GM18519 (cell line): ENCODE results near the gene LRP1B.
"Not testable (repeated sequence)": the region's sequence is repeated elsewhere in the genome, so short reads cannot be mapped to it uniquely, and the experiment has no call there.

ENCODE experiments used
- ATAC-seq: cut with Tn5 transposase; IDR thresholded peaks from one replicate; pipeline ENCODE4 v1.9.1; 2021; ENCODE audit warnings: mild to moderate bottlenecking, moderate library complexity; ENCODE audit not compliant: unreplicated experiment, low FRiP score

The LRP1B gene

DNA sequence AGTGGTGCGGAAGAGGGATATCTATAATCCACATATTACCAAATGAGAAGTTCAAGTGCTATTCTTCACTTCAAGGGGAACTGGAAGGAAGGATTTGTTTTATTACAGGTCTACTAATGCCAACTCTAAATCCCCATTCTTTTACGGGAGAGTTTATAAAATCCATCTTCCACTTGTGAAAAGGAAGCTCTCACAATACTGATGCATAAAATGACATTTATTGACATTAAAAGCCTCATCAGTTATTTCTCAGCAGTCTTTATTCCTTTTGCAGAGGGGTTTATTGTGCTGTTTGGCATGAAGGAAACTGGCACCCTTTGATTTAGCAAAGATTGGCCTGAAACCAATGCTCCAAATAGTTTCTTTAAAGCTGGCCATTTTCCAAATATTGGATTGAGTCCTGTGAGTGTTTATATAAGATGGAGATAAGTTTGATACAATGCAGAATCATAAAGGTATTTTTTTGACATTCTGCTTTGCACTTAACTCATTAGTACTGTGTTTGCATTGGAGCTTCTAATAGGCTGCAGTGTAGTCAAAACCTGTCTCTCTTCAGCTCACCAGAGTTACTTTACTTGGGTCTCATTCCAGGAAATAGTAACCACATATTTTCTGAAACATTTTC lies 26.6 kb downstream of the LRP1B start:
- ATAC-seq, result no peak

DNA sequence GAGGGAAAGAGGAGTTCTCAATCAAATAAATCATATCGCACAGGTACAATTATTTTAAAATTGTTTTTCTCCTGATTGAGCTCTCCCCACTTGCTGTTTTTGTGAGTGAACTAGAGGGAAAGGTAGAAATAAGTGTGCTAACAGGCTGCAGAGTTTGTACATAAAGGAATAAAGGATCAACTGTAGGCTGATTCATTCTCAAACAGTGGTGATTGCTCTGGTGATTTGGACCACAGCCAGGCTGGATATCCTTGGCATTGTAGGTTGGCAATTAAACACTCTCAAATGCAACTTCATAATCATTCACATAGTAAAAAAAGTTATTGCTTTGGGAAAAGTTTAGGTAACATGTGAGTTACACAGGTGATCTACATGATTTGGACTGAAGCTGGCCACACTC lies 29.8 kb downstream of the LRP1B start:
- ATAC-seq, result no peak

DNA sequence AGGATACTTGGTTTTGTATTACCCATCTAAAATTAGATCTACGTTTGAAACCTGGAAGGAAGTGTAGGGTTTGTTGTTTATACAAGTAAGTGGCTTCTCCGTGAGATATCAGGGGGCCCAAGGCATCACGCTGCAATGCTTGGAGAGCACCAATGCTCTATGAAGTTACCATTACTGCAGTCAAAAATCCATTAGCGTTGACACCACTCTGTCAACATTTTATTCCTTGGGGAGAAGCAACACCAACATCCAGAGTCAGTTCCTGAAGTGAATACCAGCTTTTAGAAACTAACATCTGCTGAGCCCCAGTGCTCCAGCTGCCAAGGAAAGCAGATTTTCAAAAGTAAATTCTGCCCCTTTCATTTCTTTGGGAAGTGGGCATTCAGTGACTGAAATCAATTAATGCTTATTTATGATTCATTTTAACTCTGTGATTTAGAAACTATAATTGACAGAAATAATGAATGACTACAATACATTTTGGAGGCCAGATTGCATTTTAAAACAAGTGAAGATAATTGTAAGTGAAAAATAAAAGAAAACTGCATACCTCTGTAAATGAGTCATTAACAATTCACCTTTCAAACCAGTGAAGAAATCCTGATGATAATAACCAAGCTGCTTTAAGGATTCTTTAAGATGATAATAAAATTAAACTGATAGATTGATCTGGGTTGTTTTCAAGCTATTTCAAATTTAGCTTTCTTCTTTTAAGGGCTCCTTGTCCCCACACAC lies 30.5 kb downstream of the LRP1B start:
- no peak for ATAC-seq

DNA sequence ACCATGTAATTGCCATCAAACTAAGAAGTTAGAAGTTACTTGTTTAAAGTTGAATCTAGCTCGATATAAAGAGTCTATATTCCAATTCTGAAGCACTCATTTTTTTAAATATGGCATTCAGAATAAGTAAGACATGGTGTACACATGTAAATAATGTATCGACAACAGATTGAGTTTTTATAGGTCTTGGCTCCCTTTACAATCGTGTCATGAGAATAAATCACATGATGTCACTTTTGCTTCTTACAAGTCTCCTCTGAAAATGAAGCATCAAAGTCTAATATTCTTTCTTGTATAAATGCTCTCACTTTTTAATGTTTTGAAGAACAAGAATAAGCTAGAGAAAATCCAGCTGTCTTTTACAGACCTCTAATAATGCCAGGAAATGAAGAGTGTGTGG lies 33.1 kb downstream of the LRP1B start:
- no peak for ATAC-seq

DNA sequence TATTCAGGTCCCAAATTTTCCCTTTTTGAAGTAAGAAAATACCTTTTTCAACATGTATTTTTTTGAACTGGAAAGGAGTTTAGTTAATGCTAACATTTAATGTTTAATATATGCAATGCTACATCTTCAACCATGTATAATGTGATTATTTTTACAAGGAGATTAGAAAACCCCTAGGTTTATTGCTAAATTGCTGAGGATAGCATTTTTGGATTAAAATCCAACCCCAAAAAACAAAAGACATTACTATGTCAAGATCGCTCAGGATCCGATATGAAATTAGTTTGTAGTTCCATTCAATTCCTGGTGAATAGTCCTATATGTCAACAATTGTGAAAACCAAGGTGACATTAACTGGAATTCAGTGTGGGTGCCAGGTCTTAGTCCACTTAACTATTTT lies 35.2 kb downstream of the LRP1B start:
- ATAC-seq, result no peak

DNA sequence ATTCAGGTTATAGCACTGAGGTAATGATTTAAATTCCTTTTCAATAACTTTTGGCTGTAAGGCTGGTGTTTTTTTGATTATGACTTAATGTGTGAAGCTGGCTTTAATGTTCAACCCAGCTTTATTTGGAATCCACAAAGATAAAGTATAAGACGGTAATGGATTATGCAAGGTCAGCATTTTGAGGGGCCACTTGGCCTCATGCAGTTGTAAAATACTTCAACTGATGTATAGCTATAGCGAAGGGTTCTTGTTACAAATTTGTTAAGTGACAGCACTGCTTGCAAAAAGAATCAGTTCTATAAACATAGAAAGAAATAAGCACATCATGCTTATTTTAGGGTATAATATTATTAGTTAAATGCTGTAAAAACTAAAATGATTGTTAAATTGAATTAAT lies 36.6 kb downstream of the LRP1B start:
- ATAC-seq, result no peak

DNA sequence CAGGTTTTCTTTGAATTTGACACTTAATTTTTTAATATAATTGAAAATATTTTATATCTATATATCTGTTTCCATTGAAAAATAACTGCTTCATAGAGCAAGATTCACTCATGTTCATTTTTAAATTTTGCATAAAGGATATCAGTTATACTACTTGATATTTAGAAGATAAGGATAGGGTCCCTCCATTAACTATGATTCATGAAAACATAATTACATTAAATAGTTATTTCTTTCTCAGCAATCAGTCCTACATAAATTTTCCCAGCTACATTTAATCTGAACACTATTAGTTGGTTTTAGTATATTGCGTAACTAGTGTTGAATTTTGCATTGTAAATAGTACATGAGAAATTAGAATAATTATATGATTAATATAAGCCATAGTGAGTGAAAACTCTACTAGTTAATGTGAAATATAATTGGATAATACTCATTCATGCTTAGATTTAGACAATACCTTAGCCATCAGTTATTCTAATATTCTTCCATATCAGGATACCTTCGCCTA lies 42.7 kb downstream of the LRP1B start:
- no peak for ATAC-seq

DNA sequence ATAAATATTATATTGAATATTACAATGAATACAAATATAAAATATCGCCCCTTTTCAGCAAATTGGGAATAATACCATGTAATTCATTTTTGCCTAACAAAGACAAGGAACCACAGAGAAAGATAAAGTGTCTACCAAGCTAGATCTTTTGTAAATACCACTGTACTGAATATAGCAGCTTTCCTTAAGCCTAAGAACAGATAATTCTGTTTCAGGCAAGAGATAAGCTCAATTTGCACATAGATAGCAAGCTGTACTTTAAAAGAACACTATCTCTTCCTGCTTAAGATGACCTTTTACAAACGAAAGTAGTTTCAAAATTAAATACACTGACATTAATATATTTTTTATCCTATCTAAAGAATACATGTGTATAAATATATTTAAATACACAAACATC lies 43.2 kb downstream of the LRP1B start:
- ATAC-seq, result not testable (repeated sequence)

DNA sequence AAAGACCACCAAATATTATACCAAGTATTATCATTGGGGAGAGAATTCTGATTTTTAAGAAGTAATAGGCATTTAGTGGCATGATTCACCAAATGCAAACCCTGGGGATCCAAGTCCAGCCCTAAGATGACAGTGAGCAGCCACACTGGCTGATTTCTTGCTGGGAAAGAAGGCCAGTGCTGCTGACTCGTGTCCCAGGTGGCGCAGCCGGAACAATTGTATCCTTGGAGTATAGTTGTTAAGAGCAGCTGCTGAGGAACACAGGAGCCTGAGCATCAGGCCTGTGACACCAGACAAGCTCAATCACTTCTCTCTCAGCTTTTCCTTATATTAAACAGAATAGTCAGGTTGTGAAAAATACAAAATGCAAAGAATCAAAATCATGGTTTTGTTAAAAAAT lies 48.4 kb downstream of the LRP1B start:
- ATAC-seq, result no peak

DNA sequence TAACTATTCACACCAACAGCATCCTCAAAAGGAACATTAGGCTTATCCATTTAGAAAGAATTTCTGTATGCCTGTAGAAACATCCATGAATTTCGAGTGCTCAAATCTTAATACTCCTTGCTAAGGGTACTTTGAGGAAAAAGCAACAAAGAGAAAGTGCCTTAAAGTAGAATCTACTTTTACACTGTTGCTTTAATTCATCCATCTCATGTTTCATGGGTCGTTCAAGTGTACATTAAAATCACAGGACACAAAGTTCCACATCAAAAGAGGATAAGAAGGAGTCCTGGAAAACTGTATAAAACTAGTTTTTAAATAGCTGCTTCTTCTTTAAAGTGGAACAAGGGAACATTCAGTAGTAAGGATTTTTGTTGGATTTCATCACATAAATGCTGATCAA lies 54.5 kb downstream of the LRP1B start:
- ATAC-seq, result no peak

DNA sequence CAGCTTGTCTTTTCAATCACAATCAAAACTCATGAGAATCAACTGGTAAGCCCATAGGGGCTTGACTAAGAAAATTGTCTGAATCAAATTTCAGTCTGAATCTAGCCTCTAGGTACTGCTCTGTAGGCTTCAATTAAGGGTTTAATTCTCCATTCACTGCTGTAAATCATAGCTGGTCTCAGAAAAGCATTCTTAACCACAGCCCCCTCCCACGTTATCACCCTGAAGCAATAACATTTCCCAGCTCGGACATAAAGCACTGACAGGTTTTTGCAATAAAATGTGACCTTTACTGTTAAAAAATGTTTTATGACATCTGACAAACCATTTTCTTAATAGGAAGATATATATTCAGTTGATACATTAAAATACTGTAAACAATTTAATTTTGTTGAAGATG lies 55.0 kb downstream of the LRP1B start:
- ATAC-seq, result no peak

DNA sequence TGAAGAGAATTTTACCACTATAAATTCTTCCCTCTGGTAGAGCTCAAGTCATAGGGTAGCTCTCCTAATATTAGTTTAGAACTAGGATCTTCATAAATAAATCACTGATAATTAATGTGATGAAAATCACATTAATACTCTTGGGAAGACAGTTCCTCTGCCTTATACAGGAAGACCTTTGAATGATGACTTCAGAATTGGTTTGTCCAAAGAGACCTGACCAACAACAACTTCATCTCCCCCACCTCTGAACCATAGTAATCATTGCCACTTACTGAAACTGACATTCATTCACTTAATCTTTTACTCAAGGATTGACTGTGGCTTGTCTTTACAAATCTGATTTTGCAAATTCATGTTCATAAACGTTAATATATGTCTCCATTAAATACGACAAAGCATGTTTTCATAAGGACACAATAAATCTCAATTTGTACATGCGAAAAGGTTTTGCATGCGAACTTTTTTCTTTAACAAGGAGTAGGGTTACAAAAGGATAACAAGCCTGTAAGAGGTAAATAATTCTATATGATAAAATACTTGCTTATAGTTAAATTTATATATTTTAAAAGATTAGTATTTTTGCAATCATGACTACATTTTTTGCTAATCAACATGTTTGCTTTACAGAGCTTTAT lies 61.4 kb downstream of the LRP1B start:
- no peak for ATAC-seq

DNA sequence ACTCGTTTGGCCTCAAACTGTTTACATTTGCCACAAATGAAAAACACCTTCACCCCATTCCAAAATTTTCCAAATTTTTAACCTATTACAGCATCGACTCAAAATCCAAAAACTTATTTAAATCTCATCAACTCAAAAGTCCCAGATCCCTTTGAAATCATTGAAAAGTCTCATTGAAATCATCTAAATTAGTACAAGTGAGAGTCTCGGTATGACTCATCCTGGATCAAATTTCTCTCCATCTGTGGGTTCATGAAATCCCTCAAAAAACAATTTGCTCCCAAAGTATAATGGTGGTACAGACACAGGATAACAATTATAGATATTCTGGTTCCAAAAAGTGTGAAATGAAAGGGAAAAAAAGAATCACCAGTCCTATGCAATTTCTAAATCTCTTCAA lies 65.1 kb downstream of the LRP1B start:
- no peak for ATAC-seq

DNA sequence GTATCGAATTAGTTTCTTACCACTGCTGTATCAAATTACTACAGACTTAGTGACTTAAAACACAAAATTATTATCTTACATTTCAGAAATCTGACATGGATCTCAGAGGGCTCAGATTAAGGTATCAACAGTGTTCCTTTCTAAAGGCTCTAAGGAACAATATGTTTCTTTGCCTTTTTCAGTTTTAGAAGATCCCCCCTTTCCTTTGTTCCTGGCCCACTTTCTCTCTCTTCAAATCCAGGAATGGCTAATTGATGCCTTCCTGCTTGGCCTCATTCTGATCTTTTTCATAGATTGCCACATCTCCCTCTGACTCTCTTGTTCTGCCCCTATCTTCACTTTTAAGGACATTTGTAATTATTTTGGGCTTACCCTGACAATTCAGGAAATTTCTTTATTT lies 65.7 kb downstream of the LRP1B start:
- ATAC-seq, result no peak

DNA sequence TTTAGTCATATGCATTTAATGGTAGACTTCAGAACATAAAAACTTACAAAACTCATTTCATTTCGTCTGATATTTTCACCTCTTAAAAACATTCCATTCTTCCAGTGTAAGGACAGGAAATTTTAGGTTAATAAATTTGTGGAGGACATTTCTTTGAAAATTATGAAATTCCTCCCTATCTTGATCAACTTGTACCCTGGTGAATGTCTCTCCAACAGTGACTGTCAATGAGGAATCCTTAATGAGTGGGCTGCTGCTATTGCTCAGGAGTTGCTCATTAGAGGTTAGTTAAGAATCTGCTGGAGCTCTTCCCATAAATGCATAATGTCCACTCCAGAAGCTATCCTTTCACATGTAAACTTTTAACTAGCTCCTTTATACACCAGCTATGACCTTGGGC lies 69.1 kb downstream of the LRP1B start:
- no peak for ATAC-seq

DNA sequence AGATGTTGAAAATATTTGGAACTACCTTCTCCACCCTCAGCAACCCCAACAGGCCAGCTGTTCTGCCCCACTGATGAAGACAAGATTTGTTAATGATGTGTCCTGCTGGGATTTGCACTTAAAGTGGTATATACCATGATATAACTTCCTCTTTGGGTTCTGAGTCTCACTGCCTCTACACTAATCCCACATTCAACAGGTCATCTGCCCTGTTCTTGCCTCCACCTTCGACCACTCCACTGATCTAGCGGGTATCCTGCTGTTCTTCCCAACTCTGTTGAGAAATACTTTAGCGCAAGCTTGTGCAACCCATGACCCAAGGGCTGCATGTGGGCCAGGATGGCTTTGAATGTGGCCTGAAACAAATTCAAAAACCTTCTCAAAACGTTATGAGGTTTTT lies 72.7 kb downstream of the LRP1B start:
- no peak for ATAC-seq

DNA sequence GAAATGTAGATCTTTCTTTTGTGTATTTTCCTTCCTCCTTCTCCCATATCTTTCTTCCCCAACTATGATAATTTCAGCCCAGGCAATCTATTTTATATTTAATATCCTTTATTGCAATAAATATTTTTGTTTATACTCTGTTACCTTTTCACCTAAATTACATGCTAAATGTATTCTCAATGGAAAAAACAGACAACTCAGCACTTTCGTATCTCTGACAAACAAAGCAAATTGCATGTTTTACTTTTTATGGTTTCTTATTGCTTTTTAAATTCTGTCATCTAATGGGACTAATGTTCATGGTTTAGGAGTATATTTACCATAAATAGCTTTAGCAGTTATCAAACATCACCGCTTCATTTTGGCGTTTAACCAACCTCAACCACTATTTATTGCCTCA lies 74.0 kb downstream of the LRP1B start:
- ATAC-seq, result no peak

DNA sequence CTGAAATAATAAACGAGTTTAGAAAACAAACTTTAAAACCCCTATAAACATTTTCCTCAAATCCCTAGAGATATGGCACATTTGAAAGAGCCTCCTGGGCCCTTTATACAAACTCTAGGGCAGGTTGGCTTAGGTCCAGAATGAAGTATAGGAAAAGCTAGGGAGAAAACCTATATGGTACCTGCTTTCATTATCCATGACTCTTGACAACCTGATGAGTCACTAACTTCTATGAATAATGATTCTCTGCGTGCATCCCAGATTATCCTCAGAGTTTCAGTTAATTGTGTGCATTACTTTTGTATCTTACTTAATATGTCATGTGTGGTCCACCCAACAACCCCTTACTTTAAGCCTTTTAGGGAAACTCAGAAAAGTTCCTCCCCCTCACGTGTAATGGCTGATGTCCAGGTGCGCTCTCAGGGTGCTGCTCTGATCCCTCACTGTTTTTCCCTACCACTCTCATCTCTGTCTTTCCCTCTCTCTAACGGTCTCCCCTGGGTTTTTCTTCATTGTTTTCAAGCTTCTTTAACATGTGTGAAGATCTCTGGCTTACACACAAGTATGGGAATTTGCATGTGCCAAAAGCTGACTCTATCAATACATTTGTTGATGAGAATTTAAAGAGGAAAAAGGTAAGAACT lies 78.5 kb downstream of the LRP1B start:
- no peak for ATAC-seq

DNA sequence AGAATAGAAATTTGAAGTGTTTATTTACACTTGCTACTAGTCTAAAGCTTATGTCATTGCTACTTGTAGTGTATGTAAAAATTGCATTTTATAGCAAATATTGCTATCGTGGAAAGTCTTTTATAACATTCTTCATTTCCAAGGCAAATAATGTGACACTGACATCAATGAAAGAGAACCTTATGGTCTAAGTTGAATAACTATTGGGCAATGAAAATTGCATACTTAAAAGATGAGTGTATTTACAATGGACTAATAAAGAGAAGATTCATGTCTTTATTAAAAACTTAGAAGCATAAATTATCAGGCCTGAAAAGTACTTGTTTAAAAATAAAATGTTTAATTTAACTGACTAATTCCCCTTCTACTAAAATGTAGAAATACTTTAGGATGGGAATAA lies 82.2 kb downstream of the LRP1B start:
- no peak for ATAC-seq

DNA sequence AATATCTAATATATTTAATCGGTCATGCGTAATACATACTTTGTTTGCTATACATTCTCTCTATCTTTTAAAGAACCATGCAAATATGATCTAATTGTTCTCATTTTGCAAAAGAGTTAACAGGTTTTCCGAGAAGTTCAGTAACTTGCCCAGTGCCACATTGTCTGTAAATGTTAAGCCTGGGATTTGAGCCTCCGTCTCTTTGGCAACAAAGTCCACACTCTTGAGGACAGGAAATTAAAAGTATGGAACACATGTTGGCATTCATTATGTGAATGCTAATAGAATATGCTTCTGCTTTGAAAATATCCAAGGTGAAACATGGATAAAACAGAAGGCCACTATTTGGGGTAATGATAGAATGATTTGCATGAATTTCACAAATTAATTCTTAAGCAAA lies 85.2 kb downstream of the LRP1B start:
- ATAC-seq, result no peak

DNA sequence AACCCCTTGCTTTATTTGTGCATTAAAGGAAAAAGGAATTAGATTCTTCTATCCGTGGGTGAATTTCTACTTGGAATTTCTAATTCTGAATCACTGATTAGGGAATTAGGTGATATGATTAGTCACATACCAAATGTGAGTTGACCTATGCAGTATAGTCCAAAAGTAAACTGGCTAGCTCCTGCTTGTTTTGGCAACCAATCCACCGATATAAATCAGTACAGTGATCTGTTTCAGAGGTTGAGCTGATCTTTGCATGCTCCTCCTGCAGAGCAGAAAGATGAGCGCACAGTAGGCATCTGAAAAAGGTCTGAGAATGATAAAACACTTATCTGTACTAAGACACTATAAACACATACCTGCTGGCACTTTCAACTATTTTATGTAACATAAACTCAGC lies 86.6 kb downstream of the LRP1B start:
- no peak for ATAC-seq
